GM18858 (cell line): ENCODE results near the gene PCDHGA2.

ENCODE experiments used
- ATAC-seq: cut with Tn5 transposase; IDR thresholded peaks from one replicate; pipeline ENCODE4 v1.9.1; 2021; ENCODE audit not compliant: unreplicated experiment

PCDHGA2 gene

GRCh38 chr5:141382469-141383294 lies 44.1 kb downstream of the PCDHGA2 start, which contains the start of gene PCDHGA7:
Gene PCDHGA7, plus strand, starts transcription at chr5:141382742. Its CDS starts 158 bp downstream, at chr5:141382900.
- no peak for ATAC-seq

GRCh38 chr5:141383345-141383744 lies 44.8 kb downstream of the PCDHGA2 start:
- ATAC-seq: no peak

DNA sequence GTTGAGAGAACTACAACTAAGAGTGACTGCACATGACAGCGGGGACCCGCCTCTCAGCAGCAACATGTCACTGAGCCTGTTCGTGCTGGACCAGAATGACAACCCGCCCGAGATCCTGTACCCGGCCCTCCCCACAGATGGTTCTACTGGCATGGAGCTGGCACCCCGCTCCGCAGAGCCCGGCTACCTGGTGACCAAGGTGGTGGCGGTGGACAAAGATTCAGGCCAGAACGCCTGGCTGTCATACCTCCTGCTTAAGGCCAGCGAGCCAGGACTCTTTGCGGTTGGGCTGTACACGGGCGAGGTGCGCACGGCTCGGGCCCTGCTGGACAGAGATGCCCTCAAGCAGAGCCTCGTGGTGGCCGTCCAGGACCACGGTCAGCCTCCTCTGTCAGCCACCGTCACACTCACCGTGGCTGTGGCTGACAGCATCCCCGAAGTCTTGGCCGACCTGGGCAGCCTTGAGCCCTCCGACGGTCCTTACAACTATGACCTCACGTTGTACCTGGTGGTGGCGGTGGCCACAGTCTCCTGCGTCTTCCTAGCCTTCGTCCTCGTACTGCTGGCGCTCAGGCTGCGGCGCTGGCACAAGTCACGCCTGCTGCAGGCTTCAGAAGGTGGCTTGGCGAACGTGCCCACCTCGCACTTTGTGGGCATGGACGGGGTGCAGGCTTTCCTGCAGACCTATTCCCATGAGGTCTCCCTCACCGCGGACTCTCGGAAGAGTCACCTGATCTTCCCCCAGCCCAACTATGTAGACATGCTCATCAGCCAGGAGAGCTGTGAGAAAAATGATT lies 46.1 kb downstream of the PCDHGA2 start:
- no peak for ATAC-seq

- peak; percentile 92 for ATAC-seq
Measured at GRCh38 chr5:141387557-141388311, 49.2 kb downstream of the PCDHGA2 start, which contains the start of gene PCDHGB4. Gene PCDHGB4, plus strand, starts transcription at chr5:141387698. Its CDS starts 187 bp downstream, at chr5:141387885.

- no peak for ATAC-seq
Measured at GRCh38 chr5:141388661-141389060, 50.1 kb downstream of the PCDHGA2 start.

GRCh38 chr5:141389153-141390042 lies 50.8 kb downstream of the PCDHGA2 start:
- ATAC-seq: no peak

- ATAC-seq: no peak
Measured at GRCh38 chr5:141392429-141393198, 54.1 kb downstream of the PCDHGA2 start, which contains the start of gene PCDHGA8. Gene PCDHGA8, plus strand, starts transcription at chr5:141392633. Its CDS starts 181 bp downstream, at chr5:141392814.
